GM21737 (cell line): ENCODE measurements around the gene SCN8A.
"Not testable (repeated sequence)": the region's sequence is repeated elsewhere in the genome, so short reads cannot be mapped to it uniquely, and the experiment has no call there.

Experiments used
- ATAC-seq: cut with Tn5 transposase; IDR thresholded peaks from one replicate; pipeline ENCODE4 v1.9.1; 2021; ENCODE audit warnings: mild to moderate bottlenecking, moderate library complexity; ENCODE audit not compliant: unreplicated experiment

SCN8A gene

GRCh38 chr12:51759695-51760094 is 168.7 kb downstream of the SCN8A start:
- no peak for ATAC-seq

GRCh38 chr12:51760231-51760630 is 169.2 kb downstream of the SCN8A start:
- no peak for ATAC-seq

GRCh38 chr12:51763743-51764142 is 172.7 kb downstream of the SCN8A start:
- ATAC-seq = no peak

- no peak for ATAC-seq
These were observed 175.1 kb downstream of the SCN8A start for GRCh38 chr12:51766067-51766676.

GRCh38 chr12:51771008-51771407 is 180.0 kb downstream of the SCN8A start:
- no peak for ATAC-seq

GRCh38 chr12:51773145-51773869 is 182.3 kb downstream of the SCN8A start:
- no peak for ATAC-seq

GRCh38 chr12:51774933-51775332 is 183.9 kb downstream of the SCN8A start:
- no peak for ATAC-seq

GRCh38 chr12:51777457-51777856 is 186.4 kb downstream of the SCN8A start:
- ATAC-seq = no peak

GRCh38 chr12:51777973-51778372 is 186.9 kb downstream of the SCN8A start:
- no peak for ATAC-seq

- ATAC-seq = no peak
These were observed 188.8 kb downstream of the SCN8A start for GRCh38 chr12:51779876-51780275.

GRCh38 chr12:51784688-51785087 is 193.7 kb downstream of the SCN8A start:
- no peak for ATAC-seq

GRCh38 chr12:51785906-51786305 is 194.9 kb downstream of the SCN8A start:
- no peak for ATAC-seq

GRCh38 chr12:51788876-51789275 is 197.8 kb downstream of the SCN8A start:
- ATAC-seq = no peak

GRCh38 chr12:51792417-51792816 is 201.4 kb downstream of the SCN8A start:
- ATAC-seq = no peak

GRCh38 chr12:51793201-51793600 is 202.2 kb downstream of the SCN8A start:
- ATAC-seq = no peak

GRCh38 chr12:51797301-51797700 is 206.3 kb downstream of the SCN8A start:
- no peak for ATAC-seq

- ATAC-seq = not testable (repeated sequence)
These were observed 207.0 kb downstream of the SCN8A start for GRCh38 chr12:51798051-51798450.

- ATAC-seq = no peak
These were observed 207.5 kb downstream of the SCN8A start for GRCh38 chr12:51798501-51798900.

GRCh38 chr12:51801027-51801426 is 210.0 kb downstream of the SCN8A start:
- no peak for ATAC-seq

GRCh38 chr12:51806896-51807295 is 215.9 kb downstream of the SCN8A start:
- ATAC-seq = no peak

- ATAC-seq = no peak
These were observed 218.2 kb downstream of the SCN8A start for GRCh38 chr12:51809193-51809592.
